Stomach (tissue), 4 donors: ENCODE measurements around the gene CEP164.

Experiments used
- POLR2A ChIP-seq, 4 donors: fragments of 450-650 bp; IDR thresholded peaks; one replicate each; pipeline ENCODE4 v1.6.1; 2016; ENCODE audit warnings: antibody characterized with exemption in 4 of 4, control low read depth in 2 of 4, mild to moderate bottlenecking in 1 of 4, moderate library complexity in 1 of 4
- TF ChIP-seq, protein P1 (sequence below), 7 experiments: fragments of 450-650 bp in 4 of 7; fragments of 200-600 bp in 3 of 7; sonication (generic) in 3 of 7; IDR thresholded peaks; one replicate each; pipeline ENCODE4 v1.5.1; 2016 to 2019; ENCODE audit warnings: antibody characterized with exemption in 7 of 7, control low read depth in 2 of 7, mild to moderate bottlenecking in 1 of 7

DNA sequence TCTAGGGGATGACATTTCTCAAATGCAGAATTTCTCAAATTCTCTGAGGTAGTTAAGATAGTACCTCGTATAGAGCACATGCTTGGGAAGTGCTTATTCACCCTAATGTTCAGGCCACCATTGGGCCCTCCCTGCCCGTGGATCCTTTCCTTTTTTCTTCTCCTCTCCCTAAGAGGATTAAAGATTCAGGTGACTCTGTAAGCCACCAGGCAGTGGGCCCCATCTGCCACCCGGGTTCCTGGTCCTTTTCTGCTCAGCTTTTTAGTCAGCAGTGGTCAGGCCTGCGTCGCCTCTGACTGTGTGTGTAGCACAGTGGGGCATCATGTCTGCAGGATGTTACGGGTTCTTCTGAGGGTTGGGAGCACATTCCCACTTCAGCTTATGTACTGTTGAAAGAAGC lies 7.2 kb downstream of the CEP164 start:
- TF ChIP-seq POLR2A (IDR thresholded peaks at IDR 0.05) = no peak
- TF ChIP-seq, protein P1, sequence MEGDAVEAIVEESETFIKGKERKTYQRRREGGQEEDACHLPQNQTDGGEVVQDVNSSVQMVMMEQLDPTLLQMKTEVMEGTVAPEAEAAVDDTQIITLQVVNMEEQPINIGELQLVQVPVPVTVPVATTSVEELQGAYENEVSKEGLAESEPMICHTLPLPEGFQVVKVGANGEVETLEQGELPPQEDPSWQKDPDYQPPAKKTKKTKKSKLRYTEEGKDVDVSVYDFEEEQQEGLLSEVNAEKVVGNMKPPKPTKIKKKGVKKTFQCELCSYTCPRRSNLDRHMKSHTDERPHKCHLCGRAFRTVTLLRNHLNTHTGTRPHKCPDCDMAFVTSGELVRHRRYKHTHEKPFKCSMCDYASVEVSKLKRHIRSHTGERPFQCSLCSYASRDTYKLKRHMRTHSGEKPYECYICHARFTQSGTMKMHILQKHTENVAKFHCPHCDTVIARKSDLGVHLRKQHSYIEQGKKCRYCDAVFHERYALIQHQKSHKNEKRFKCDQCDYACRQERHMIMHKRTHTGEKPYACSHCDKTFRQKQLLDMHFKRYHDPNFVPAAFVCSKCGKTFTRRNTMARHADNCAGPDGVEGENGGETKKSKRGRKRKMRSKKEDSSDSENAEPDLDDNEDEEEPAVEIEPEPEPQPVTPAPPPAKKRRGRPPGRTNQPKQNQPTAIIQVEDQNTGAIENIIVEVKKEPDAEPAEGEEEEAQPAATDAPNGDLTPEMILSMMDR (IDR thresholded peaks at IDR 0.05) = no peak
